Prostate gland (tissue), 2 donors: ENCODE measurements around the gene DPH3. TPM values are rescaled to one million over a fixed set of nuclear protein-coding genes. Genes with fewer than 3 reads are reported as not detected.

Experiments
- DNase-seq: peaks from one replicate; pipeline ENCODE4 v3.0.0-alpha.2; 2019; ENCODE audit warnings: low spot score
- H3K27ac ChIP-seq, 2 donors: fragments of 200-600 bp; sonication (generic); 2 replicates each; pipeline ENCODE4 v1.5.1; 2017 to 2019
- H3K27me3 ChIP-seq: fragments of 200-600 bp; sonication (generic); replicated peaks from 2 replicates; pipeline ENCODE4 v1.5.1; 2019; ENCODE audit not compliant: insufficient read depth
- H3K36me3 ChIP-seq, 2 donors: fragments of 200-600 bp; sonication (generic); 1 replicate in 1 of 2; 2 replicates in 1 of 2; pipeline versions ENCODE4 v1.5.1 to v1.8.1; 2017 to 2019
- H3K4me1 ChIP-seq: fragments of 200-600 bp; sonication (generic); replicated peaks from 2 replicates; pipeline ENCODE4 v1.5.1; 2019
- H3K4me3 ChIP-seq, 2 donors: fragments of 200-600 bp; sonication (generic); 2 replicates each; pipeline ENCODE4 v1.5.1; 2017 to 2019
- H3K9me3 ChIP-seq: fragments of 200-600 bp; sonication (generic); 2 replicates; pipeline ENCODE4 v1.5.1; 2017
- POLR2A ChIP-seq: fragments of 450-650 bp; IDR thresholded peaks from one replicate; pipeline ENCODE4 v1.6.1; 2016; ENCODE audit warnings: antibody characterized with exemption, mild to moderate bottlenecking
- POLR2AphosphoS5 ChIP-seq: sonication (generic); formaldehyde crosslinking; IDR thresholded peaks from one replicate; pipeline ENCODE4 v1.6.1; 2017; ENCODE audit warnings: antibody characterized with exemption
- WGBS: methylation state at CpG from one replicate; pipeline ENCODE4 v1.1.5; 2018; 5-methylcytosine and 5-hydroxymethylcytosine counted together
- intact Hi-C: fragments of 100-400 bp; cut with DNase I; formaldehyde crosslinking; loops from one replicate; pipeline ENCODE4 v1.14.2; 2022
- total RNA-seq, 2 donors: library from RNA; depleted of rRNA; stranded (reverse); fragments of >200 nt; gene quantifications; one replicate each; pipeline ENCODE4 v1.1.0, GENCODE V29; 2016
- TF ChIP-seq, protein P1 (sequence below), 4 experiments: fragments of 200-600 bp in 2 of 4; fragments of 450-650 bp in 2 of 4; sonication (generic) in 2 of 4; IDR thresholded peaks; 1 replicate in 3 of 4; 2 replicates in 1 of 4; pipeline ENCODE4 v1.5.1; 2016 to 2019; ENCODE audit warnings: antibody characterized with exemption in 4 of 4, mild to moderate bottlenecking in 2 of 4, moderate library complexity in 2 of 4

DPH3 gene
- total RNA-seq, 2 donors from 2014 or later: 12.4 to 13.8 TPM

DNA sequence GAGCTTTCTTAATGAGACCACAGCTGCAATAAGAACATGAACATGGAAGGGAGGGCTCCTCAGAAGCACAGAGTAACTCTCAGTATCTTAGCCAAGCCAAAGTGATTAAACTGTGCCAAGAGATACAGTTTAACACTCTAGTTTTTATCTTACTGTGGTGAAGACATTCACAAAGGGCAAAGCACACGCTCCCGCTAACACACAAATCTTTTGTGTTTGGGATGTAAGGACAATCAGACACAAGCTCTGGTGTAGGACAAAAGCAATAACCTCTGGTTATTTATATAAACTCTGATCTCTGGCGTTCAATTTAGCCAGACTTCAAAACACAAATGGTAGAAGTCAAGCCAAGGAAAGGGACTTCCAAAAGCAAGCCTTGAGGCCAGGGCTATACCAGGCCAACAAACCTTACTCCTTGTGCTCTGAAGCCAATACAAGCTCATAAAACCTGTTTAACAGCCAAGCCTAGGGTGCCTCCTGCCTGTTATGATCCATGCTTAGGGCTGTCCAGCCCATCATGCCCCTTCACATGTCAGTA is 27.8 kb downstream of the DPH3 start:
- no peak overlapping the region for H3K27ac ChIP-seq
- no peak for DNase-seq
- intact Hi-C loops: no loop called here

DNA sequence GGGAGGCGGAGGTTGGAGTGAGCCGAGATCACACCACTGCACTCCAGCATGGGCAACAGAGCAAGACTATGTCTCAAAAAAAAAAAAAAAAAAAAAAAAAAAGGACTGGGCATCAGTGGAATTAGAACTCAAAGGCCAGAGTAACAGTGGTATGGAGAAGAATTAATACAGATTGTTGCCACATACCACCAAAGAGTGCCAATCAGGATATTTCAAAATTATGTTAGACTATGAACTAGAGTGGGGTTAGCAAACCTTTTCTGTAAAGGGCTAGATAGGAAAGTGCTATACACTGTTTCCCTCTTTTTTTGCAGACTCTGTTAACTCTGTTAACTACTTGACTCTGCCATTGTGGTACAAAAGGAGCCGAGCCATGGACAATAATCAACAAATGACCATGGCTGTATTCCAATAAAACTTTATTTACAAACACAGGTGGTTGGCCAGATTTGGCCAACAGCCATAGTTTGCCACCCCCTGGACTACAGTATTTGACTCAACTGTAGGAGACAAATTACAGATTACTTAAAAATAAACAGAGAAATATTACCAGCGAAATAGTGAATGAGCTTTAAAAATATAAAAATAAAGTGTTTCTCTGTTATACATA is 28.6 kb downstream of the DPH3 start:
- no peaks in the 10 kb centered on the region for H3K4me1 ChIP-seq
- DNase-seq: no peak
- intact Hi-C loops: no loop called here
- H3K27me3 ChIP-seq: no peaks in the 10 kb centered on the region
- no peak overlapping the region for H3K27ac ChIP-seq
- TF ChIP-seq, protein P1, sequence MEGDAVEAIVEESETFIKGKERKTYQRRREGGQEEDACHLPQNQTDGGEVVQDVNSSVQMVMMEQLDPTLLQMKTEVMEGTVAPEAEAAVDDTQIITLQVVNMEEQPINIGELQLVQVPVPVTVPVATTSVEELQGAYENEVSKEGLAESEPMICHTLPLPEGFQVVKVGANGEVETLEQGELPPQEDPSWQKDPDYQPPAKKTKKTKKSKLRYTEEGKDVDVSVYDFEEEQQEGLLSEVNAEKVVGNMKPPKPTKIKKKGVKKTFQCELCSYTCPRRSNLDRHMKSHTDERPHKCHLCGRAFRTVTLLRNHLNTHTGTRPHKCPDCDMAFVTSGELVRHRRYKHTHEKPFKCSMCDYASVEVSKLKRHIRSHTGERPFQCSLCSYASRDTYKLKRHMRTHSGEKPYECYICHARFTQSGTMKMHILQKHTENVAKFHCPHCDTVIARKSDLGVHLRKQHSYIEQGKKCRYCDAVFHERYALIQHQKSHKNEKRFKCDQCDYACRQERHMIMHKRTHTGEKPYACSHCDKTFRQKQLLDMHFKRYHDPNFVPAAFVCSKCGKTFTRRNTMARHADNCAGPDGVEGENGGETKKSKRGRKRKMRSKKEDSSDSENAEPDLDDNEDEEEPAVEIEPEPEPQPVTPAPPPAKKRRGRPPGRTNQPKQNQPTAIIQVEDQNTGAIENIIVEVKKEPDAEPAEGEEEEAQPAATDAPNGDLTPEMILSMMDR (IDR thresholded peaks at IDR 0.05): no peak
- no peak for TF ChIP-seq POLR2A
- no peak for TF ChIP-seq POLR2AphosphoS5
- 83% methylated on average over 4 of the region's 4 CpGs for WGBS
- H3K9me3 ChIP-seq: no peaks in the 10 kb centered on the region
- no peak overlapping the region for H3K4me3 ChIP-seq
- H3K36me3 ChIP-seq: no peaks in the 10 kb centered on the region

More for the DNA sequence above, 27.8 kb downstream of the DPH3 start:
- no peak for TF ChIP-seq POLR2A
- TF ChIP-seq, protein P1 (IDR thresholded peaks at IDR 0.05): no peak
- TF ChIP-seq POLR2AphosphoS5: no peak
- H3K4me3 ChIP-seq: no peak overlapping the region
- H3K27me3 ChIP-seq: no peaks in the 10 kb centered on the region
- H3K4me1 ChIP-seq: no peaks in the 10 kb centered on the region
- 28% methylated on average over 3 of the region's 3 CpGs for WGBS
- H3K9me3 ChIP-seq: no peaks in the 10 kb centered on the region
- no peaks in the 10 kb centered on the region for H3K36me3 ChIP-seq

DNA sequence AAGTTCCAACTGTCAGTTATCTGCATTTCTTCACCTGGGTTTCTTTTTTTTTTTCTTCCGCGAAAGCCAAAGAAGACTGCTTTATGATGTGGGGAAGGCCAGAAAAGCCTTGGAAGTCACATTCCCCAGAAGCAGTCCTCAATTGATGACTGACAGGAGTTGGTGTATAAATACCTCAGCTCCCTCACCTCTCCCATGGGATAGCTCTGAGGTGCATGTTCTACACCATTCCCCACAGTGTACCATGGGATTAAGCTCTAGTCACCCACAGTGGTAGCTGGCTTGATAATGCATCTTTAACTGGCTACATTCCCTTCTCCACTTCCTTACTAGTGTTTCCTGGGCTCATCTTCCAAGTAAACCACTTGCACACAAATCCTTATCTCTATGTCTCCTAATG is 30.5 kb downstream of the DPH3 start:
- H3K27ac ChIP-seq: no peak overlapping the region
- 98% methylated on average over 2 of the region's 2 CpGs for WGBS
- DNase-seq: no peak
- intact Hi-C loops: no loop called here
- no peaks in the 10 kb centered on the region for H3K4me1 ChIP-seq
- no peaks in the 10 kb centered on the region for H3K9me3 ChIP-seq
- no peak overlapping the region for H3K4me3 ChIP-seq
- TF ChIP-seq POLR2A (no peak), POLR2AphosphoS5 (no peak)
- TF ChIP-seq, protein P1 (IDR thresholded peaks at IDR 0.05): no peak
- no peaks in the 10 kb centered on the region for H3K27me3 ChIP-seq
- H3K36me3 ChIP-seq: no peaks in the 10 kb centered on the region

DNA sequence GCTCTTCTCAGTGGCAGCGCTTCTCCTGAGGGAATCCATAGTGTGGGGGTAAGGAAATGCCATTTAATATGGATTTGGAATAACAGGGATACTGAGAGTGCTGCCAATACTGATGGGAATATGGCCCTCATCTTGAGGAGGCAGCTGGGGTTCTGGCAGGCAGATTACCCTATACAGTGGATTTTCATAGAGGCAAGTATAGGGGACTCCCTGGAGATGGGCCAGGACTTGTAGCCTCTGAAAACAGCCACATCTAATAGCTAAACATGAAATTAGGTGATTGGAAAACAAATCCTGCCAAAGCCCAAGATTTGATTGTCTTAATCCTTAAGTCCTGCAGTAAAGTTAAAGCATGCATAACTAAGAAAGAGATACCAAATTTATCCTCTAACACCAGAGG is 30.9 kb downstream of the DPH3 start:
- Histone ChIP-seq H3K27ac (no peak overlapping the region), H3K27me3 (no peaks in the 10 kb centered on the region), H3K4me1 (no peaks in the 10 kb centered on the region), H3K9me3 (no peaks in the 10 kb centered on the region), H3K36me3 (no peaks in the 10 kb centered on the region), H3K4me3 (no peak overlapping the region)
- intact Hi-C loops: no loop called here
- 100% methylated on average over 1 of the region's 1 CpG for WGBS
- TF ChIP-seq POLR2A: no peak
- no peak for TF ChIP-seq POLR2AphosphoS5
- TF ChIP-seq, protein P1 (IDR thresholded peaks at IDR 0.05): no peak
- no peak for DNase-seq

DNA sequence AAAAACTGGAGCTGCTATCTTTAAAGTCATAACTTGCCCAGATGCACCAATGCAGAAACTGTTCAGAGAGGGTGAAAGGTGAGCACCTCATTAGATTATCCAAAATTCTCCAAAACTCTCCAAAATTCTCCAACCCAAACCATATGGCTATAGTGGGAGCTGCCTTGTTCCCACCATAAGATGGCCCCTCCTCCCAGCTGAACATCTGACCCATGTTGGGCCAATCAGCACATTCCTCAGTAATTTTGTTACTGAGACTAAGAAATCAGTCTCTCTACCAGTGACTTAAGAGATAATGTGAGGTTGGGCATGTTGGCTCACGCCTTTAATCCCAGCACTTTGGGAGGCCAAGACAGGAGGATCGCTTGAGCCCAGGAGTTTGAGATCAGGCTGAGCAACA is 32.8 kb downstream of the DPH3 start:
- Histone ChIP-seq H3K27ac (no peak overlapping the region), H3K9me3 (no peaks in the 10 kb centered on the region), H3K4me1 (no peaks in the 10 kb centered on the region), H3K4me3 (no peak overlapping the region), H3K36me3 (no peaks in the 10 kb centered on the region), H3K27me3 (no peaks in the 10 kb centered on the region)
- intact Hi-C loops: no loop called here
- no peak for DNase-seq
- WGBS: 100% methylated on average over 2 of the region's 2 CpGs
- TF ChIP-seq POLR2A (no peak), POLR2AphosphoS5 (no peak)
- TF ChIP-seq, protein P1 (IDR thresholded peaks at IDR 0.05): no peak
